Glutamatergic neuron (in vitro differentiated cells): Measurements from ENCODE around the gene ZNF296. TPM values are rescaled to one million over a fixed set of nuclear protein-coding genes. Genes with fewer than 3 reads are reported as not detected.
"Not testable (repeated sequence)": the region's sequence is repeated elsewhere in the genome, so short reads cannot be mapped to it uniquely, and the experiment has no call there.

Experiments
- DNase-seq: peaks from one replicate; pipeline ENCODE4 v3.0.0; 2022
- H3K27ac Mint-ChIP-seq: one replicate; pipeline ENCODE4 v1.8.0; 2020; ENCODE audit warnings: mild to moderate bottlenecking, mixed read lengths, inconsistent platforms; ENCODE audit not compliant: unreplicated experiment
- H3K27me3 Mint-ChIP-seq: one replicate; pipeline ENCODE4 v1.8.0; 2020; ENCODE audit warnings: mild to moderate bottlenecking, moderate library complexity, mixed read lengths, inconsistent platforms; ENCODE audit not compliant: unreplicated experiment
- H3K36me3 Mint-ChIP-seq: one replicate; pipeline ENCODE4 v1.8.0; 2020; ENCODE audit warnings: mild to moderate bottlenecking, mixed read lengths, inconsistent platforms; ENCODE audit not compliant: unreplicated experiment
- H3K4me1 Mint-ChIP-seq: one replicate; pipeline ENCODE4 v1.8.0; 2020; ENCODE audit warnings: mild to moderate bottlenecking, low read depth, mixed read lengths, inconsistent platforms; ENCODE audit not compliant: unreplicated experiment
- H3K4me3 Mint-ChIP-seq: one replicate; pipeline ENCODE4 v1.8.0; 2020; ENCODE audit warnings: mild to moderate bottlenecking, mixed read lengths, inconsistent platforms; ENCODE audit not compliant: unreplicated experiment
- H3K9me3 Mint-ChIP-seq: one replicate; pipeline ENCODE4 v1.8.0; 2020; ENCODE audit warnings: mild to moderate bottlenecking, moderate library complexity, mixed read lengths, inconsistent platforms; ENCODE audit not compliant: unreplicated experiment
- CTCF ChIP-seq: fragments of 200-600 bp; sonication (generic); IDR thresholded peaks from one replicate; pipeline ENCODE4 v1.5.0; 2021; ENCODE audit not compliant: partially characterized antibody, unreplicated experiment
- total RNA-seq: library from RNA; stranded (reverse); fragmentation: NEBNext Ultra II Directional; extraction: Animal tissue kit (Norgen Biotek cat#: 25700); gene quantifications from one replicate; pipeline ENCODE4 v1.2.1, GENCODE V29; 2021; ENCODE audit not compliant: unreplicated experiment

The ZNF296 gene
- total RNA-seq, 1 donor from 2014 or later: 6.3 TPM

DNA sequence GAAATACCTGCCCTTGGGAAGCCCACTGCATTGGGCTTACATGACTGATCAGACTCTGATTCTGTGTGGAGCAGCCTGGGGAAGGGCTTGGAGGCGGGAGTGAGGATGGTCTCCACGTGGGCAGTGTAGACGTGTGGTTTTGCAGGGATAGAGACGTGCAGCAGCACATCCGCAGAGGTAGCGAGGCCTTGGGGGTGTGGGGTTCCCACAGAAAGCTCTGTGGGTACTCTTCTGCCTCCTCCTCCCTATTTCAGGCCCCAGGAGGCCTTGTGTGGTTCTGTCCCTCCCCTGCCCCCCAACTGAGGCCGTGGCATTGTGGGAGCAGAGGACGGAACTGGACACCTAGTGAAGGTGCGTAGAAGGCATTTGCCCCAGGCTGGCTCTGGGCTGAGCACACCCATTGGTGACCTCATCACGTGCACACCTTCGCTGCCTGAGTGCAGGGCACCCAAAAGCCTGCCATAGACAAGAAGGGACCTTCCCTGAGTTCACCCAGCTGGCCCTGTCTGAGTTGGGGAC is 45.6 kb upstream of the ZNF296 start:
- H3K27ac Mint-ChIP-seq: peak overlapping the region; percentile 55
- H3K4me3 Mint-ChIP-seq: no peak overlapping the region
- peaks cover 35% of the 10 kb centered on the region for H3K4me1 Mint-ChIP-seq
- no peak for DNase-seq
- peaks cover 16% of the 10 kb centered on the region for H3K9me3 Mint-ChIP-seq
- TF ChIP-seq CTCF: no peak
- H3K27me3 Mint-ChIP-seq: peaks cover 11% of the 10 kb centered on the region
- no peaks in the 10 kb centered on the region for H3K36me3 Mint-ChIP-seq

GRCh38 chr19:45119582-45119981 is 43.3 kb upstream of the ZNF296 start:
- no peak for TF ChIP-seq CTCF
- no peak for DNase-seq
- Mint-ChIP-seq H3K36me3 (no peaks in the 10 kb centered on the region), H3K4me3 (no peak overlapping the region), H3K9me3 (peaks cover 13% of the 10 kb centered on the region), H3K4me1 (peaks cover 53% of the 10 kb centered on the region), H3K27me3 (peaks cover 9% of the 10 kb centered on the region), H3K27ac (peak overlapping the region; percentile 28)

- Mint-ChIP-seq H3K4me1 (peaks cover 54% of the 10 kb centered on the region), H3K4me3 (peak overlapping the region; percentile 52), H3K27ac (peak overlapping the region; percentile 75), H3K9me3 (peaks cover 12% of the 10 kb centered on the region)
- DNase-seq, H3K27me3 Mint-ChIP-seq, H3K36me3 Mint-ChIP-seq: not testable (repeated sequence)
Measured at GRCh38 chr19:45118591-45119355, 42.5 kb upstream of the ZNF296 start.

DNA sequence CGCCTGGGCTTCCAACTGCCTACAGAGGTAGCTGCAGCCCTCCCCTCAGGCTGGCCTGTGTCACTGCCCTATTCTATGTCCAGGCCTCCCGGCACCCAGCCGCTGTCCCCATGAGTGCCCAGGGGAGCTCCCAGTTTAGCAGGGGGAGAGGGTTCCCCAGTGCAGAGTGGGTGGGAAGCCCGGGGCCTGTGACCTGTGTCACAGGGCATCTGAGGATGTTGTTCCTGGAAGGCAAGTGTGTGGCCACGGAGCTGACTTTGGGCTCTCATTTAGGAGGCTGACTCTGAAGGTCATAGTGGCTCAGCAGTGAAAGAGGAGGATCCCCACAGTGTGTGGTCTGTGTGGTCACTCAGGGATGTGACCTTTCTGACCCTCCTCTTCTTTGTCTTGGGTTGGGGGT is 41.8 kb upstream of the ZNF296 start:
- no peak for TF ChIP-seq CTCF
- Mint-ChIP-seq H3K27ac (peak overlapping the region; percentile 75), H3K4me1 (peaks cover 54% of the 10 kb centered on the region), H3K9me3 (peaks cover 12% of the 10 kb centered on the region), H3K36me3 (no peaks in the 10 kb centered on the region), H3K4me3 (no peak overlapping the region), H3K27me3 (peaks cover 6% of the 10 kb centered on the region)
- DNase-seq: no peak

GRCh38 chr19:45117671-45118070 is 41.4 kb upstream of the ZNF296 start:
- peaks cover 6% of the 10 kb centered on the region for H3K27me3 Mint-ChIP-seq
- H3K36me3 Mint-ChIP-seq: no peaks in the 10 kb centered on the region
- peaks cover 10% of the 10 kb centered on the region for H3K9me3 Mint-ChIP-seq
- peaks cover 52% of the 10 kb centered on the region for H3K4me1 Mint-ChIP-seq
- no peak for DNase-seq
- no peak for TF ChIP-seq CTCF
- H3K4me3 Mint-ChIP-seq: no peak overlapping the region
- H3K27ac Mint-ChIP-seq: peak overlapping the region; percentile 75
